Pancreas (tissue), 10 donors: Measurements from ENCODE around the gene PDLIM7. TPM values are rescaled to one million over a fixed set of nuclear protein-coding genes. Genes with fewer than 3 reads are reported as not detected.

ENCODE experiments used
- ATAC-seq, 4 donors: fragments of 200-7000 bp; cut with Tn5 transposase; one replicate each; pipeline versions ENCODE4 v1.8.0 to v1.9.1; 2020; ENCODE audit warnings: mild to moderate bottlenecking in 4 of 4, moderate library complexity in 4 of 4
- DNase-seq, 6 donors: peaks; one replicate each; pipeline ENCODE4 v3.0.0-alpha.2; 2020
- FAIRE-seq: peaks from 2 replicates; lab custom pipeline; 2012; peaks lifted over from hg19 to GRCh38; lab: Jason Lieb, UNC
- H3K27ac ChIP-seq, 4 donors: fragments of 200-600 bp; sonication (generic); 1 replicate in 3 of 4; 2 replicates in 1 of 4; pipeline versions ENCODE4 v1.5.0 to v1.8.0; 2020
- H3K27me3 ChIP-seq, 4 donors: fragments of 200-600 bp; one replicate each; pipeline ENCODE4 v1.8.0; 2021
- H3K36me3 ChIP-seq, 3 donors: fragments of 200-600 bp; sonication (generic) in 1 of 3; one replicate each; pipeline versions ENCODE4 v1.5.0 to v1.8.0; 2020 to 2021
- H3K4me1 ChIP-seq, 3 donors: fragments of 200-600 bp; one replicate each; pipeline ENCODE4 v1.8.0; 2021
- H3K4me3 ChIP-seq, 4 donors: fragments of 200-600 bp; sonication (generic) in 2 of 4; one replicate each; pipeline versions ENCODE4 v1.5.0 to v1.8.0; 2020 to 2021
- H3K9me3 ChIP-seq, 4 donors: fragments of 200-600 bp; one replicate each; pipeline ENCODE4 v1.8.0; 2021
- CTCF ChIP-seq, 4 donors: fragments of 200-600 bp; sonication (generic) in 3 of 4; IDR thresholded peaks; one replicate each; pipeline versions ENCODE4 v1.5.0 to v1.8.0; 2021; ENCODE audit warnings: antibody characterized with exemption in 4 of 4
- WGBS, 2 donors: extraction: QIAGEN DNeasy Blood & Tissue Kit; methylation state at CpG; one replicate each; pipeline ENCODE4 v1.1.7; 2013; 5-methylcytosine and 5-hydroxymethylcytosine counted together
- intact Hi-C, 3 donors: fragments of 100-400 bp; cut with DNase I; formaldehyde crosslinking; loops; one replicate each; pipeline versions ENCODE4 v1.11.1 to v1.14.2; 2022
- polyA plus RNA-seq, 2 donors: library from polyadenylated mRNA; stranded (reverse); fragments of 200-250 nt; gene quantifications; one replicate each; pipeline ENCODE4 v1.2.3, GENCODE V29; 2013
- total RNA-seq, 6 donors: library from RNA; stranded (reverse); fragmentation: NEBNext Ultra II Directional in 4 of 6; extraction: Animal tissue kit (Norgen Biotek cat#: 25700) in 4 of 6; gene quantifications; one replicate each; pipeline versions ENCODE4 v1.2.1 to v1.2.4, GENCODE V29; 2021 to 2023
- donor health status: healthy with polysubstance abuse.
- donor health status: DM: no; HTN: no; CAD: no; lungs with moderate emphysema.
- donor health status: DM: no; HTN: no; CAD: no.
- donor health status: control.
- donor health status: control.
- donor health status: Bipolar disorder and iron deficiency.
- donor health status: DM: yes; HTN: yes; CAD: no.
- donor health status: DM: no; HTN: no; CAD: no.
- donor health status: DM: no; HTN: no; CAD: no.
- donor health status: DM: yes; HTN: yes; CAD: no.

The PDLIM7 gene
- total and polyA plus RNA-seq, 8 donors, result 3.9 to 39.9 (median 11.2) TPM

GRCh38 chr5:177540438-177540837, 43.0 kb upstream of the PDLIM7 start:
- Histone ChIP-seq H3K9me3 (no peaks in the 10 kb centered on the region), H3K36me3 (peaks cover 0 to 16% (median 2%) of the 10 kb centered on the region in 3 donors), H3K4me3 (no peak overlapping the region), H3K27me3 (no peaks in the 10 kb centered on the region), H3K4me1 (peaks cover 8 to 32% (median 19%) of the 10 kb centered on the region in 3 donors), H3K27ac (no peak overlapping the region)
- intact Hi-C loops, result no loop called here
- no peak for DNase-seq
- ATAC-seq, result no peak
- no peak for TF ChIP-seq CTCF (IDR thresholded peaks at IDR 0.05)
- WGBS, 2 donors, result 58 to 72% methylated on average over 3 of the region's 3 CpGs
- no peak for FAIRE-seq

GRCh38 chr5:177539411-177539810, 42.0 kb upstream of the PDLIM7 start:
- H3K27ac ChIP-seq, result no peak overlapping the region
- no peak overlapping the region for H3K4me3 ChIP-seq
- peaks cover 0 to 16% (median 2%) of the 10 kb centered on the region in 3 donors for H3K36me3 ChIP-seq
- H3K9me3 ChIP-seq, result no peaks in the 10 kb centered on the region
- no peak for DNase-seq
- ATAC-seq, result peak in 2 of 4 donors; percentile 6 to 29
- WGBS, 2 donors, result 83 to 88% methylated on average over 2 of the region's 2 CpGs
- H3K4me1 ChIP-seq, result peaks cover 8 to 29% (median 19%) of the 10 kb centered on the region in 3 donors
- no peaks in the 10 kb centered on the region for H3K27me3 ChIP-seq
- TF ChIP-seq CTCF (IDR thresholded peaks at IDR 0.05), result no peak
- no peak for FAIRE-seq
- intact Hi-C loops, result no loop called here

GRCh38 chr5:177538876-177539275, 41.5 kb upstream of the PDLIM7 start:
- Histone ChIP-seq H3K27ac (peak overlapping the region in 1 of 4 donors; percentile 41), H3K9me3 (no peaks in the 10 kb centered on the region), H3K27me3 (no peaks in the 10 kb centered on the region), H3K4me3 (no peak overlapping the region), H3K36me3 (peaks cover 0 to 16% (median 2%) of the 10 kb centered on the region in 3 donors), H3K4me1 (peaks cover 8 to 29% (median 19%) of the 10 kb centered on the region in 3 donors)
- WGBS, 2 donors, result 92 to 93% methylated on average over 10 of the region's 10 CpGs
- no peak for ATAC-seq
- intact Hi-C loops, result no loop called here
- no peak for DNase-seq
- no peak for TF ChIP-seq CTCF (IDR thresholded peaks at IDR 0.05)
- FAIRE-seq, result no peak

- peaks cover 8 to 29% (median 19%) of the 10 kb centered on the region in 3 donors for H3K4me1 ChIP-seq
- peaks cover 0 to 16% (median 2%) of the 10 kb centered on the region in 3 donors for H3K36me3 ChIP-seq
- H3K27ac ChIP-seq, result peak overlapping the region; percentile 6 to 50 (median 32)
- no peak for TF ChIP-seq CTCF (IDR thresholded peaks at IDR 0.05)
- no peak overlapping the region for H3K4me3 ChIP-seq
- intact Hi-C loops, result no loop called here
- peak; percentile 40 to 91 (median 78) for ATAC-seq
- no peaks in the 10 kb centered on the region for H3K9me3 ChIP-seq
- H3K27me3 ChIP-seq, result no peaks in the 10 kb centered on the region
- no peak for FAIRE-seq
- WGBS, 2 donors, result 25 to 27% methylated on average over 15 of the region's 15 CpGs
- DNase-seq, result peak in 1 of 6 donors; percentile 57
Measured at GRCh38 chr5:177537389-177538361, 40.3 kb upstream of the PDLIM7 start.
